ENCODE data around the gene MYBL2. TPM values are rescaled to one million over a fixed set of nuclear protein-coding genes. Genes with fewer than 3 reads are reported as not detected.

Gene MYBL2
- total RNA-seq, 1 donor from 2014 or later: 1.7 TPM

- Histone ChIP-seq H3K27ac (no peak overlapping the region), H3K9me3 (no peaks in the 10 kb centered on the region), H3K36me3 (no peaks in the 10 kb centered on the region), H3K4me1 (peaks cover 16% of the 10 kb centered on the region), H3K27me3 (ENCODE audit: low read depth) (peaks cover 23% of the 10 kb centered on the region), H3K4me3 (no peak overlapping the region)
- intact Hi-C loops (cut with DNase I): no loop called here
- ATAC-seq: no peak
- no peak for TF ChIP-seq CTCF (IDR thresholded peaks at IDR 0.05)
- DNase-seq: no peak
These were observed 81.4 kb downstream of the MYBL2 start for GRCh38 chr20:43748274-43748673.

- TF ChIP-seq CTCF (IDR thresholded peaks at IDR 0.05): peak; percentile 100
- Histone ChIP-seq H3K36me3 (no peaks in the 10 kb centered on the region), H3K27me3 (ENCODE audit: low read depth) (peaks cover 23% of the 10 kb centered on the region), H3K4me3 (no peak overlapping the region), H3K27ac (no peak overlapping the region), H3K9me3 (no peaks in the 10 kb centered on the region), H3K4me1 (peaks cover 16% of the 10 kb centered on the region)
- DNase-seq: peak; percentile 89
- intact Hi-C loops (cut with DNase I): loop anchor here (10.0 kb wide), 1 partner anchor 335 kb away; no protein-coding TSS in a partner anchor
- ATAC-seq: peak; percentile 88 to 91
These were observed 82.9 kb downstream of the MYBL2 start for GRCh38 chr20:43749734-43750294.

GRCh38 chr20:43750774-43751166 lies 83.9 kb downstream of the MYBL2 start:
- ATAC-seq: no peak
- intact Hi-C loops (cut with DNase I): loop anchor here (10.0 kb wide), 1 partner anchor 334 kb away; no protein-coding TSS in a partner anchor
- H3K27ac ChIP-seq: no peak overlapping the region

GRCh38 chr20:43751167-43752050 lies 84.5 kb downstream of the MYBL2 start:
- H3K4me3 ChIP-seq: no peak overlapping the region
- peaks cover 16% of the 10 kb centered on the region for H3K4me1 ChIP-seq
- no peak for TF ChIP-seq CTCF (IDR thresholded peaks at IDR 0.05)
- DNase-seq (no peak), ATAC-seq (peak; percentile 16 to 20)
- H3K9me3 ChIP-seq: no peaks in the 10 kb centered on the region
- peaks cover 23% of the 10 kb centered on the region for H3K27me3 ChIP-seq (ENCODE audit: low read depth)
- H3K27ac ChIP-seq: no peak overlapping the region
- no peaks in the 10 kb centered on the region for H3K36me3 ChIP-seq
- intact Hi-C loops (cut with DNase I): loop anchor here (10.0 kb wide), 1 partner anchor 333 kb away; no protein-coding TSS in a partner anchor

More at GRCh38 chr20:43750774-43751166, 83.9 kb downstream of the MYBL2 start:
- TF ChIP-seq CTCF (IDR thresholded peaks at IDR 0.05): no peak
- H3K27me3 ChIP-seq (ENCODE audit: low read depth): peaks cover 23% of the 10 kb centered on the region
- no peak for DNase-seq
- no peak overlapping the region for H3K4me3 ChIP-seq
- H3K9me3 ChIP-seq: no peaks in the 10 kb centered on the region
- no peaks in the 10 kb centered on the region for H3K36me3 ChIP-seq
- H3K4me1 ChIP-seq: peaks cover 16% of the 10 kb centered on the region

GRCh38 chr20:43752051-43752360 lies 85.1 kb downstream of the MYBL2 start:
- Histone ChIP-seq H3K9me3 (no peaks in the 10 kb centered on the region), H3K27ac (no peak overlapping the region), H3K27me3 (ENCODE audit: low read depth) (peaks cover 23% of the 10 kb centered on the region), H3K4me1 (peaks cover 16% of the 10 kb centered on the region), H3K4me3 (no peak overlapping the region), H3K36me3 (no peaks in the 10 kb centered on the region)
- DNase-seq (no peak), ATAC-seq (no peak)
- TF ChIP-seq CTCF (IDR thresholded peaks at IDR 0.05): no peak
- intact Hi-C loops (cut with DNase I): loop anchor here (10.0 kb wide), 1 partner anchor 333 kb away; no protein-coding TSS in a partner anchor
